A549 (cell line): ENCODE results near the gene ADAMTS15. TPM values are rescaled to one million over a fixed set of nuclear protein-coding genes. Genes with fewer than 3 reads are reported as not detected.

Experiments
- ATAC-seq, 2 experiments: fragments of 200-7000 bp in 1 of 2; fragments of >200 bp in 1 of 2; cut with Nextera tagmentation in 1 of 2; cut with Tn5 transposase in 1 of 2; 3 replicates each; pipeline versions ENCODE4 v1.8.0 to v1.9.1; 2018 to 2020; ENCODE audit warnings: mild to moderate bottlenecking in 1 of 2, moderate library complexity in 1 of 2
- CTCF ChIA-PET: fragments of 300-600 bp; sonication (Branson Sonifier 250); formaldehyde crosslinking; extraction: SDS; loops from one replicate; lab custom pipeline; 2021; ENCODE audit warnings: antibody characterized with exemption, inconsistent platforms; lab: Yijun Ruan, JAX
- POLR2A ChIA-PET: fragments of 350-600 bp; formaldehyde crosslinking; extraction: SDS; loops from one replicate; lab custom pipeline; 2021; ENCODE audit warnings: antibody characterized with exemption, inconsistent platforms; lab: Yijun Ruan, JAX
- DNase-seq, 2 experiments: peaks; one replicate each; pipeline versions ENCODE4 v3.0.0 to v3.0.0-alpha.2; 2011 to 2016; ENCODE audit warnings: low read depth in 1 of 2, low spot score in 1 of 2
- FAIRE-seq: peaks from 2 replicates; lab custom pipeline; 2011; peaks lifted over from hg19 to GRCh38; lab: Jason Lieb, UNC
- H3K27ac ChIP-seq, 2 experiments: fragments of >200 bp; sonication (Bioruptor Twin); formaldehyde crosslinking; 3 replicates each; pipeline ENCODE4 v1.5.1; 2016 to 2017
- H3K4me1 ChIP-seq: fragments of >200 bp; sonication (Bioruptor Twin); formaldehyde crosslinking; 3 replicates; pipeline ENCODE4 v1.6.1; 2016
- H3K4me2 ChIP-seq: fragments of >200 bp; sonication (Bioruptor Twin); formaldehyde crosslinking; 3 replicates; pipeline ENCODE4 v1.6.1; 2016
- H3K4me3 ChIP-seq: fragments of >200 bp; sonication (Bioruptor Twin); formaldehyde crosslinking; 3 replicates; pipeline ENCODE4 v1.5.1; 2016
- H3K9me3 ChIP-seq: fragments of >200 bp; sonication (Bioruptor Twin); formaldehyde crosslinking; 3 replicates; pipeline ENCODE4 v1.6.1; 2016
- ATOH8 ChIP-seq: fragments of 250-450 bp; sonication (Bioruptor Pico); IDR thresholded peaks from 2 replicates; pipeline ENCODE4 v1.5.0; 2020; ENCODE audit warnings: low read depth, mild to moderate bottlenecking, moderate library complexity
- CBX2 ChIP-seq: fragments of 200-600 bp; sonication (generic); IDR thresholded peaks from 2 replicates; pipeline ENCODE4 v1.6.1; 2016; ENCODE audit warnings: low read depth, mild to moderate bottlenecking, borderline replicate concordance
- CEBPB ChIP-seq, 2 experiments: fragments of >200 bp in 1 of 2; sonication (Bioruptor Twin) in 1 of 2; formaldehyde crosslinking in 1 of 2; IDR thresholded peaks; 2 replicates each; pipeline ENCODE4 v1.6.1; 2012 to 2016
- CHD4 ChIP-seq: fragments of 200-600 bp; sonication (generic); IDR thresholded peaks from 2 replicates; pipeline ENCODE4 v1.6.1; 2016; ENCODE audit warnings: antibody characterized with exemption, mild to moderate bottlenecking, borderline replicate concordance
- HOXA7 ChIP-seq: fragments of 250-450 bp; sonication (Bioruptor Pico); IDR thresholded peaks from 2 replicates; pipeline ENCODE4 v1.5.0; 2020; ENCODE audit warnings: mild to moderate bottlenecking, moderate library complexity
- HOXB13 ChIP-seq: fragments of 250-450 bp; sonication (Bioruptor Pico); IDR thresholded peaks from 2 replicates; pipeline ENCODE4 v1.5.0; 2020; ENCODE audit warnings: low read depth, mild to moderate bottlenecking, moderate library complexity
- JUNB ChIP-seq: fragments of >200 bp; sonication (Bioruptor Twin); formaldehyde crosslinking; IDR thresholded peaks from 2 replicates; pipeline ENCODE4 v1.6.1; 2016
- KDM1A ChIP-seq: fragments of 200-600 bp; sonication (generic); IDR thresholded peaks from 2 replicates; pipeline ENCODE4 v1.6.1; 2016; ENCODE audit warnings: low read depth, mild to moderate bottlenecking
- MYC ChIP-seq: IDR thresholded peaks from 2 replicates; pipeline ENCODE4 v1.6.1; 2012; ENCODE audit warnings: mild to moderate bottlenecking, inconsistent platforms, low read length, improper control_type of control experiment, borderline replicate concordance
- NFE2L2 ChIP-seq: fragments of 150-350 bp; conservative IDR thresholded peaks from 2 replicates; pipeline ENCODE4 v1.6.1; 2014; ENCODE audit warnings: low read length
- NR3C1 ChIP-seq: fragments of >200 bp; sonication (Bioruptor Twin); formaldehyde crosslinking; IDR thresholded peaks from 3 replicates; pipeline ENCODE4 v1.6.1; 2017
- POLR2AphosphoS2 ChIP-seq: conservative IDR thresholded peaks from 2 replicates; pipeline ENCODE4 v1.6.1; 2012; ENCODE audit warnings: low read length, improper control_type of control experiment, inconsistent platforms
- RARB ChIP-seq: fragments of 250-450 bp; sonication (Bioruptor Pico); IDR thresholded peaks from 2 replicates; pipeline ENCODE4 v1.8.0; 2021; ENCODE audit warnings: mild to moderate bottlenecking, moderate library complexity
- RCOR1 ChIP-seq: fragments of 150-350 bp; IDR thresholded peaks from 2 replicates; pipeline ENCODE4 v1.6.1; 2014; ENCODE audit warnings: antibody characterized with exemption, low read length, low read depth
- RFX5 ChIP-seq: fragments of 450-650 bp; IDR thresholded peaks from 2 replicates; pipeline ENCODE4 v1.7.1; 2014; ENCODE audit warnings: antibody characterized with exemption, mild to moderate bottlenecking, moderate library complexity
- RNF2 ChIP-seq: fragments of 200-600 bp; sonication (generic); IDR thresholded peaks from 2 replicates; pipeline ENCODE4 v1.6.1; 2016; ENCODE audit warnings: low read depth, mild to moderate bottlenecking, antibody characterized with exemption, moderate library complexity, borderline replicate concordance
- SMC3 ChIP-seq: fragments of >200 bp; sonication (Bioruptor Twin); formaldehyde crosslinking; IDR thresholded peaks from 3 replicates; pipeline ENCODE4 v1.6.1; 2018; ENCODE audit warnings: inconsistent platforms
- ZFP36 ChIP-seq: fragments of 450-650 bp; IDR thresholded peaks from 2 replicates; pipeline ENCODE4 v1.6.1; 2014; ENCODE audit warnings: borderline replicate concordance; ENCODE audit not compliant: partially characterized antibody
- ZNF302 ChIP-seq: fragments of 250-450 bp; sonication (Bioruptor Pico); IDR thresholded peaks from 2 replicates; pipeline ENCODE4 v1.9.0; 2021; ENCODE audit warnings: inconsistent platforms, mild to moderate bottlenecking, moderate library complexity
- WGBS: methylation state at CpG from one replicate; pipeline ENCODE4 v1.1.6; 2017; ENCODE audit errors: missing lambda C conversion rate; 5-methylcytosine and 5-hydroxymethylcytosine counted together
- polyA plus RNA-seq, 4 experiments: library from polyadenylated mRNA; depleted of rRNA in 3 of 4; stranded (reverse); fragments of >200 nt; fragmentation: RNase III in 1 of 4; extraction: RNeasy Plus Mini Kit Qiagen cat#74134 plus additional on column Dnase treatment in 1 of 4; gene quantifications; 2 replicates in 3 of 4; 3 replicates in 1 of 4; pipeline ENCODE4 v1.2.3, GENCODE V29; 2011 to 2017
- TF ChIP-seq, protein P1 (sequence below): IDR thresholded peaks from 2 replicates; pipeline ENCODE4 v1.6.1; 2012
- TF ChIP-seq, protein P2 (sequence below): fragments of 200-600 bp; sonication (generic); IDR thresholded peaks from 2 replicates; pipeline ENCODE4 v1.6.1; 2016; ENCODE audit warnings: antibody characterized with exemption, mild to moderate bottlenecking, moderate library complexity
- TF ChIP-seq, protein P3 (sequence below): fragments of >200 bp; sonication (Bioruptor Twin); formaldehyde crosslinking; IDR thresholded peaks from 2 replicates; pipeline ENCODE4 v1.6.1; 2016

The ADAMTS15 gene
- polyA plus RNA-seq, 2 of the 4 experiments (the other 2 are of a cell fraction), result 2.2 to 4.0 TPM

DNA sequence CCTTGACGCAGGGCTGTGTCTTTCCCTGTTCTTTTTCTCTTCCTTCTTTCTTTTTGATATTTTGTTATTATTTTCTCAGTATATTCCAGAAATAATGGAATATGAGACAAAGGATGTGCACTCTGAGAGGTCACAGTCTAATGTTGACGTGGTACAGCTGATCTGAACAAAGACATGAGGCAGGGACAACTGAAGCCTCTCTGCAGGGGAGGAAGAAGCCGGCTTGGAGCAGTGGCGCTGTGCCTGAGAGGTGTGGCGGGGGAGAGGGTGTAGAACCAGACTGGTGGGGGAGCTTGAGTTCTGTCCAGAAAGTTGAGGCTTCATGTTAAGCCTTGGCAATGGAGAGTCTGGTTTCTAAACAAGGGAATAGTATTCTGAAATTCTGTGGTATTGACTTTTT is 34.7 kb downstream of the ADAMTS15 start:
- Histone ChIP-seq H3K4me1 (peaks cover 12% of the 10 kb centered on the region), H3K9me3 (no peaks in the 10 kb centered on the region), H3K4me2 (no peak overlapping the region), H3K27ac (no peak overlapping the region), H3K4me3 (no peak overlapping the region)
- no peak for DNase-seq
- no peak for FAIRE-seq
- POLR2A ChIA-PET, result no interaction called here
- WGBS, result 86% methylated on average over 5 of the region's 5 CpGs
- TF ChIP-seq RARB (CRISPR knock-in tag) (no peak), JUNB (no peak), ZFP36 (no peak), POLR2AphosphoS2 (no peak), CEBPB (IDR thresholded peaks at IDR 0.05) (no peak), RCOR1 (no peak), ATOH8 (CRISPR knock-in tag) (no peak), CHD4 (no peak), KDM1A (no peak), HOXB13 (no peak), NFE2L2 (no peak), HOXA7 (CRISPR knock-in tag) (no peak), NR3C1 (no peak), SMC3 (no peak), ZNF302 (CRISPR knock-in tag) (no peak)
- TF ChIP-seq, protein P1, sequence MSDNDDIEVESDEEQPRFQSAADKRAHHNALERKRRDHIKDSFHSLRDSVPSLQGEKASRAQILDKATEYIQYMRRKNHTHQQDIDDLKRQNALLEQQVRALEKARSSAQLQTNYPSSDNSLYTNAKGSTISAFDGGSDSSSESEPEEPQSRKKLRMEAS, result no peak
- TF ChIP-seq, protein P2, sequence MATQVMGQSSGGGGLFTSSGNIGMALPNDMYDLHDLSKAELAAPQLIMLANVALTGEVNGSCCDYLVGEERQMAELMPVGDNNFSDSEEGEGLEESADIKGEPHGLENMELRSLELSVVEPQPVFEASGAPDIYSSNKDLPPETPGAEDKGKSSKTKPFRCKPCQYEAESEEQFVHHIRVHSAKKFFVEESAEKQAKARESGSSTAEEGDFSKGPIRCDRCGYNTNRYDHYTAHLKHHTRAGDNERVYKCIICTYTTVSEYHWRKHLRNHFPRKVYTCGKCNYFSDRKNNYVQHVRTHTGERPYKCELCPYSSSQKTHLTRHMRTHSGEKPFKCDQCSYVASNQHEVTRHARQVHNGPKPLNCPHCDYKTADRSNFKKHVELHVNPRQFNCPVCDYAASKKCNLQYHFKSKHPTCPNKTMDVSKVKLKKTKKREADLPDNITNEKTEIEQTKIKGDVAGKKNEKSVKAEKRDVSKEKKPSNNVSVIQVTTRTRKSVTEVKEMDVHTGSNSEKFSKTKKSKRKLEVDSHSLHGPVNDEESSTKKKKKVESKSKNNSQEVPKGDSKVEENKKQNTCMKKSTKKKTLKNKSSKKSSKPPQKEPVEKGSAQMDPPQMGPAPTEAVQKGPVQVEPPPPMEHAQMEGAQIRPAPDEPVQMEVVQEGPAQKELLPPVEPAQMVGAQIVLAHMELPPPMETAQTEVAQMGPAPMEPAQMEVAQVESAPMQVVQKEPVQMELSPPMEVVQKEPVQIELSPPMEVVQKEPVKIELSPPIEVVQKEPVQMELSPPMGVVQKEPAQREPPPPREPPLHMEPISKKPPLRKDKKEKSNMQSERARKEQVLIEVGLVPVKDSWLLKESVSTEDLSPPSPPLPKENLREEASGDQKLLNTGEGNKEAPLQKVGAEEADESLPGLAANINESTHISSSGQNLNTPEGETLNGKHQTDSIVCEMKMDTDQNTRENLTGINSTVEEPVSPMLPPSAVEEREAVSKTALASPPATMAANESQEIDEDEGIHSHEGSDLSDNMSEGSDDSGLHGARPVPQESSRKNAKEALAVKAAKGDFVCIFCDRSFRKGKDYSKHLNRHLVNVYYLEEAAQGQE, result no peak
- no peak for ATAC-seq
- CTCF ChIA-PET, result no interaction called here

DNA sequence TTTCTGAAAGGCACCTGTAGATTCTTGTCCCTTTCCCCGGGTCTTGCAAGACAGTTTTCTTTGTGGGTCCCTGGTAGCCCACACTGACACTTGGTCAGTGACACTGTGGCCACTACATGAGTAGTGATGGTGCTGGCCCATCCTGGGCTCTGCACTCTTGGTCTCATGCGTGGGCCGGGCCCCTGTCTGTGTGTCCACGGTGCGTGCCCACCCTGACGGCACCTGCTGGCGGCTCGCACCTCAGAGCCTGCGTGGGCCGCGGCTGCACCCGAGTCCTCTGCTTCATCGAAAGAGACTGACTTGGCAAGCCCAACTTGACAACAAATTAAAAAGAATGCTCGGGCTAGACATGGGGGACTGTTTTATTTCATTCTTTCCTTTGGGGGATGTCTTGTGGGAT is 37.5 kb downstream of the ADAMTS15 start:
- Histone ChIP-seq H3K9me3 (no peaks in the 10 kb centered on the region), H3K4me3 (no peak overlapping the region), H3K4me2 (no peak overlapping the region), H3K27ac (no peak overlapping the region), H3K4me1 (no peaks in the 10 kb centered on the region)
- FAIRE-seq, result no peak
- no peak for DNase-seq
- TF ChIP-seq, protein P3, sequence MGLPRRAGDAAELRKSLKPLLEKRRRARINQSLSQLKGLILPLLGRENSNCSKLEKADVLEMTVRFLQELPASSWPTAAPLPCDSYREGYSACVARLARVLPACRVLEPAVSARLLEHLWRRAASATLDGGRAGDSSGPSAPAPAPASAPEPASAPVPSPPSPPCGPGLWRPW, result no peak
- TF ChIP-seq RFX5 (no peak), CEBPB (IDR thresholded peaks at IDR 0.05) (no peak), CBX2 (no peak), RNF2 (no peak), MYC (no peak)
- POLR2A ChIA-PET, result no interaction called here
- 95% methylated on average over 12 of the region's 14 CpGs for WGBS
- no peak for ATAC-seq
- CTCF ChIA-PET, result no interaction called here
